ENCODE measurements around the gene NPY1R. TPM values are rescaled to one million over a fixed set of nuclear protein-coding genes. Genes with fewer than 3 reads are reported as not detected.

The NPY1R gene
- total and polyA plus RNA-seq, 7 donors, result 0.49 to 7.2 (median 2.8) TPM

- intact Hi-C loops (cut with DNase I), result no loop called here
- Histone ChIP-seq H3K27me3 (no peaks in the 10 kb centered on the region), H3K4me3 (no peak overlapping the region), H3K36me3 (no peaks in the 10 kb centered on the region), H3K9me3 (no peaks in the 10 kb centered on the region), H3K27ac (no peak overlapping the region), H3K4me1 (no peaks in the 10 kb centered on the region)
- DNase-seq, result no peak
- no peak for TF ChIP-seq EP300 (IDR thresholded peaks at IDR 0.05)
- no peak for TF ChIP-seq POLR2AphosphoS5 (IDR thresholded peaks at IDR 0.05)
- TF ChIP-seq CTCF (IDR thresholded peaks at IDR 0.05), result no peak
- TF ChIP-seq POLR2A (IDR thresholded peaks at IDR 0.05), result no peak
- WGBS, 2 donors, result 5 to 20% methylated on average over 3 of the region's 3 CpGs
These were observed 35.3 kb upstream of the NPY1R start for GRCh38 chr4:163367651-163368050.

- intact Hi-C loops (cut with DNase I), result no loop called here
- Histone ChIP-seq H3K4me1 (no peaks in the 10 kb centered on the region), H3K27me3 (no peaks in the 10 kb centered on the region), H3K9me3 (no peaks in the 10 kb centered on the region), H3K27ac (no peak overlapping the region), H3K36me3 (no peaks in the 10 kb centered on the region), H3K4me3 (no peak overlapping the region)
- TF ChIP-seq POLR2A (IDR thresholded peaks at IDR 0.05) (no peak), EP300 (IDR thresholded peaks at IDR 0.05) (no peak), POLR2AphosphoS5 (IDR thresholded peaks at IDR 0.05) (no peak), CTCF (IDR thresholded peaks at IDR 0.05) (no peak)
- DNase-seq, result no peak
- WGBS, 2 donors, result 90% methylated on average over 1 of the region's 1 CpG
These were observed 23.7 kb upstream of the NPY1R start for GRCh38 chr4:163356104-163356503.

- intact Hi-C loops (cut with DNase I), result no loop called here
- Histone ChIP-seq H3K4me1 (no peaks in the 10 kb centered on the region), H3K9me3 (no peaks in the 10 kb centered on the region), H3K27me3 (peaks cover 0 to 5% (median 0%) of the 10 kb centered on the region in 3 donors), H3K36me3 (no peaks in the 10 kb centered on the region), H3K4me3 (no peak overlapping the region), H3K27ac (no peak overlapping the region)
- no peak for DNase-seq
- no peak for TF ChIP-seq CTCF (IDR thresholded peaks at IDR 0.05)
- no peak for TF ChIP-seq EP300 (IDR thresholded peaks at IDR 0.05)
- no peak for TF ChIP-seq POLR2A (IDR thresholded peaks at IDR 0.05)
- no peak for TF ChIP-seq POLR2AphosphoS5 (IDR thresholded peaks at IDR 0.05)
- 72 to 83% methylated on average over 3 of the region's 3 CpGs for WGBS, 2 donors
These were observed 20.7 kb upstream of the NPY1R start for GRCh38 chr4:163353054-163353453.

- no peak for TF ChIP-seq POLR2AphosphoS5 (IDR thresholded peaks at IDR 0.05)
- TF ChIP-seq EP300 (IDR thresholded peaks at IDR 0.05), result no peak
- no peak for TF ChIP-seq CTCF (IDR thresholded peaks at IDR 0.05)
- no peak for TF ChIP-seq POLR2A (IDR thresholded peaks at IDR 0.05)
- H3K36me3 ChIP-seq, result no peaks in the 10 kb centered on the region
- no peaks in the 10 kb centered on the region for H3K9me3 ChIP-seq
- H3K4me3 ChIP-seq, result no peak overlapping the region
- H3K4me1 ChIP-seq, result no peaks in the 10 kb centered on the region
- H3K27me3 ChIP-seq, result peaks cover 0 to 11% (median 0%) of the 10 kb centered on the region in 3 donors
- intact Hi-C loops (cut with DNase I), result no loop called here
- H3K27ac ChIP-seq, result no peak overlapping the region
- DNase-seq, result no peak
These were observed 18.3 kb upstream of the NPY1R start for GRCh38 chr4:163350672-163351071.
